GM21529 (cell line): ENCODE data around the gene NUP160.
"Not testable (repeated sequence)": the region's sequence is repeated elsewhere in the genome, so short reads cannot be mapped to it uniquely, and the experiment has no call there.

Experiments
- ATAC-seq: cut with Tn5 transposase; IDR thresholded peaks from one replicate; pipeline ENCODE4 v1.9.1; 2021; ENCODE audit not compliant: unreplicated experiment

Gene NUP160, protein sequence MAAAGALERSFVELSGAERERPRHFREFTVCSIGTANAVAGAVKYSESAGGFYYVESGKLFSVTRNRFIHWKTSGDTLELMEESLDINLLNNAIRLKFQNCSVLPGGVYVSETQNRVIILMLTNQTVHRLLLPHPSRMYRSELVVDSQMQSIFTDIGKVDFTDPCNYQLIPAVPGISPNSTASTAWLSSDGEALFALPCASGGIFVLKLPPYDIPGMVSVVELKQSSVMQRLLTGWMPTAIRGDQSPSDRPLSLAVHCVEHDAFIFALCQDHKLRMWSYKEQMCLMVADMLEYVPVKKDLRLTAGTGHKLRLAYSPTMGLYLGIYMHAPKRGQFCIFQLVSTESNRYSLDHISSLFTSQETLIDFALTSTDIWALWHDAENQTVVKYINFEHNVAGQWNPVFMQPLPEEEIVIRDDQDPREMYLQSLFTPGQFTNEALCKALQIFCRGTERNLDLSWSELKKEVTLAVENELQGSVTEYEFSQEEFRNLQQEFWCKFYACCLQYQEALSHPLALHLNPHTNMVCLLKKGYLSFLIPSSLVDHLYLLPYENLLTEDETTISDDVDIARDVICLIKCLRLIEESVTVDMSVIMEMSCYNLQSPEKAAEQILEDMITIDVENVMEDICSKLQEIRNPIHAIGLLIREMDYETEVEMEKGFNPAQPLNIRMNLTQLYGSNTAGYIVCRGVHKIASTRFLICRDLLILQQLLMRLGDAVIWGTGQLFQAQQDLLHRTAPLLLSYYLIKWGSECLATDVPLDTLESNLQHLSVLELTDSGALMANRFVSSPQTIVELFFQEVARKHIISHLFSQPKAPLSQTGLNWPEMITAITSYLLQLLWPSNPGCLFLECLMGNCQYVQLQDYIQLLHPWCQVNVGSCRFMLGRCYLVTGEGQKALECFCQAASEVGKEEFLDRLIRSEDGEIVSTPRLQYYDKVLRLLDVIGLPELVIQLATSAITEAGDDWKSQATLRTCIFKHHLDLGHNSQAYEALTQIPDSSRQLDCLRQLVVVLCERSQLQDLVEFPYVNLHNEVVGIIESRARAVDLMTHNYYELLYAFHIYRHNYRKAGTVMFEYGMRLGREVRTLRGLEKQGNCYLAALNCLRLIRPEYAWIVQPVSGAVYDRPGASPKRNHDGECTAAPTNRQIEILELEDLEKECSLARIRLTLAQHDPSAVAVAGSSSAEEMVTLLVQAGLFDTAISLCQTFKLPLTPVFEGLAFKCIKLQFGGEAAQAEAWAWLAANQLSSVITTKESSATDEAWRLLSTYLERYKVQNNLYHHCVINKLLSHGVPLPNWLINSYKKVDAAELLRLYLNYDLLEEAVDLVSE (N-terminal part only)

DNA sequence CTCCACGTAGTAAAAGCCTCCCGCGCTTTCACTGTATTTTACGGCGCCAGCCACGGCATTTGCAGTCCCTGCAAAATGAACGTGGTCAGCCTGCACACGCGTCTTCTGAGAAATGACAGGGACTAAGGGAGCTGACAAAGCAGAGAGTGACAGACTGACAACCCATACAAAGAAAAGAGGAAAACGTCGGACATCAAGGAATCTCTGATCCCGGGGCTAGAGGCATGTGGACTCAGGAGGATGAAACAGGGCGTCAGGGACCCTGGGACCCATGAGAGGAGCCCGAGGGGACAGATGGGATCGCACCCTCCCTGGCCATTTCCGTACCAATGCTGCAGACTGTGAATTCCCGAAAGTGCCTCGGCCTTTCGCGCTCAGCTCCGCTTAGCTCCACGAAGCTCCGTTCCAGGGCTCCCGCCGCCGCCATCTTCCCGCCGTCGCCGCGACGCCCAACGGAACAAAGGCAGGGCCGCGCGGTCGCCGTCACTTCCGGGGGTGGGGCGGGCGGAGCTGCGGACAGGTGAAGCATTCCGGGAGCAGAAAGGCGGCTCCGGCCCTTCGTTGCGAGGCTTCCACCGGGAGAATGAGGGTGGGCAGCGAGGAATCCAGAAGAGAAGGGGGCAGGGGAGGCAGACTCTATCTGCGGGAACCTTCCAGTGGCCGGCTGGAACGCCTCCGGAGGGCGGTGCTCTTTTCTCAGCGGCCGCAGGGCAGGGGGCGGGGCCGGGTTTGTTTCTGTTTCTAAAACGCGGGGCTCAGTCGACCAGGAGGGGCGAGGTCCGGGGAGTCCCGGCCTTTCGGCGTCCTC is at the start of gene NUP160:
NUP160 (minus strand) TSS at position 459 of the 808 bp plus-strand sequence; CDS start at position 427, 32 bp downstream.
- ATAC-seq, result peak; percentile 76

DNA sequence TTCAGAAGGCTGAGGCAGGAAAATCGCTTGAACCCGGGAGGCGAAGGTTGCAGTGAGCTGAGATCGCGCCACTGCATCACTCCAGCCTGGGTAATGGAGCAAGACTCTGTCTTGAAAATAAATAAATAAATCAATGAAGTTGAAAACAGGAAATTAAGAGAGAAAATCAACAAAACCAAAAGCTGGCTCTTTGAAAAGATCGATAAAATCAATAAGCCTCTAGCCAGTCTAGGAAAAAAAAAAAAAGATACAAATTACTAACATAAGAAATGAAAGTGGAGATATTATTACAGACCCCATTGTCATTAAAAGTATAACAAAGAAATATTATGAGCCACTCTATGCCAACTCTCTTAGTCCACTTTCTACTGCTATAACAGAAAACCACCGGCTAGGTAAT is 48.0 kb upstream of the NUP160 start:
- ATAC-seq, result no peak

DNA sequence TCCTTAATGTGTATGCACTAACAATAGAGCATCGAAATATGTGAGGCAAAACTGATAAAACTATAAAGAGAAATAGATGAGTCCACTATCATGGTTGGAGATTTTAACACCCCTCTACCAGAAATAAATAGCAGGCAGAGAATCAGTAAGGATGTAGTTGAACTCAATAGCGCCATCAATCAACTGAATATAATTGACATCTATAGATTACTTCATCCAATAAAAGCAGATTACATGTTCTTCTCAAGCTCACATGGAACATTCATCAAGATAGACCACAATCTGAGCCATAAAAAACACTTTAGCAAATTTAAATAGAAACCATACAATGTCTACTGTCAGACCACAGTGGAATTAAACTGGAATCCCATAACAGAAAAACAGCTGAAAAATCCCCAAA is 46.9 kb upstream of the NUP160 start:
- no peak for ATAC-seq

DNA sequence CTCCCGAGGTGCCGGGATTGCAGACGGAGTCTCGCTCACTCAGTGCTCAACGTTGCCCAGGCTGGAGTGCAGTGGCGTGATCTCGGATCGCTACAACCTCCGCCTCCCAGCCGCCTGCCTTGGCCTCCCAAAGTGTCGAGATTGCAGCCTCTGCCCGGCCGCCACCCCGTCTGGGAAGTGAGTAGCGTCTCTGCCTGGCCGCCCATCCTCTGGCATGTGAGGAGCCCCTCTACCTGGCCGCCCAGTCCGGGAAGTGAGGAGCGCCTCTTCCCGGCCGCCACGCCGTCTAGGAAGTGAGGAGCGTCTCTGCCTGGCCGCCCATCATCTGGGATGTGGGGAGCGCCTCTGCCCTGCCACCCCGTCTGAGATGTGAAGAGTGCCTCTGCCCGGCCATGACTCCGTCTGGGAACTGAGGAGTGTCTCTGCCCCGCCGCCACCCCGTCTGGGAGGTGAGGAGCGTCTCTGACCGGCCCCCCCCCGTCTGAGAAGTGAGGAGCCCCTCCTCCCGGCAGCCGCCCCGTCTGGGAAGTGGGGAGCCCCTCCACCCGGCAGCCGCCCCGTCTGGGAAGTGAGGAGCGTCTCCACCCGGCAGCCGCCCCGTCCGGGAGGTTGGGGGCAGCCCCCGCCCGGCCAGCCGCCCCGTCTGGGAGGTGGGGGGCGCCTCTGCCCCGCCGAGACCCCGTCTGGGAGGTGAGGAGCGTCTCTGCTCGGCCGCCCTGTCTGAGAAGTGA is 44.6 kb upstream of the NUP160 start:
- ATAC-seq, result not testable (repeated sequence)

DNA sequence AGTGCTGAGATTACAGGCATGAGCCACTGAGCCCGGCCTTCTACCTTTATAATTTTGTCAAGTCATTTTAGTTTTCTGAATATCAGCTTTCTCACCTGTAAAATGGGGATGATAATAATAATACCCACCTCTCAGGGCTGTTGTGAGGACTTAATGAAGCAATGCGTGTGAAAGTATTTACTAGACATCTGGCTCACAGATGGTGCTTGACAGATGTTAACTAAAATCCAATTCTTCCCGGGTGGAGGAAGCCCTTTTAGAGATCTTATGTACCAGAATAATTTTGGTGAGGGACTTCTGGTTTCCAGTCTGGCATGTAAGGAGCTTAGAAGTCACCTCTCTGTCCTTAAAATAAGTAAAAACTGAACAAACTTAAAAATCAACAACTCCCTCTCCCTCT is 43.7 kb upstream of the NUP160 start:
- no peak for ATAC-seq

DNA sequence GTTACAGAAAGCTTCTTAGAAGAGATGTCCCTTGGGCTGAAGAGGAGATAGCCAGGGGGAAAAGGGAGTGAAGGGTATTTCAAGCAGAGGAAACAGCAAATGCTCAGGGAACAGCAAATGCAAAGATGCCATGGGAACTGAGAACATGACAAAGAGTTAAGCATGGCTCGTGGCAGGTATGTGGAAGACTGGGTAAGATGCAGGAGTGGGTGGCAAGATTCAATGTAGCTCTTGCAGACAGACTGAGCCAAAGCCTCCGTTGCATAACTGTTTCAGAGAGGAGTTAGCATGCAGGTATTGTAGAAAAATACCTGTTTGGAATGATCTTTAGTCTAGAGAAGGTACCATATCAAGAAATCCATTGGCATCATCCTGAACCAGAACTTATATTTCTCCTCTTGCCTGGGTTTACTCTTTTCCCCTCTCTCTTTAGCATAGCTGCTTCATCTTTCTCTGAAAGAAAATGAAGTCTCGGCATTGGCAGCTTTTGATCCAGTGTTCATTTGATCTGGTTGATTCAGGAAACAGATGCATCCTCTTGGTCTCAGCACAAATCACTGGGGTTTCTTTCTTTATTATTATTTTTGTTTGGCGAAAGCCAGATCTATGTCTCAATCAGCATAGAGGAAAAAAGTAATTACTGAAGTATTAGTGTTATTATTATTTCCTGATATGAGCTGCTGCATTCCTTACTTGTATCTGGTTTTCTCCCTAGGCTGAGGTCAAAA is 41.7 kb upstream of the NUP160 start:
- no peak for ATAC-seq

DNA sequence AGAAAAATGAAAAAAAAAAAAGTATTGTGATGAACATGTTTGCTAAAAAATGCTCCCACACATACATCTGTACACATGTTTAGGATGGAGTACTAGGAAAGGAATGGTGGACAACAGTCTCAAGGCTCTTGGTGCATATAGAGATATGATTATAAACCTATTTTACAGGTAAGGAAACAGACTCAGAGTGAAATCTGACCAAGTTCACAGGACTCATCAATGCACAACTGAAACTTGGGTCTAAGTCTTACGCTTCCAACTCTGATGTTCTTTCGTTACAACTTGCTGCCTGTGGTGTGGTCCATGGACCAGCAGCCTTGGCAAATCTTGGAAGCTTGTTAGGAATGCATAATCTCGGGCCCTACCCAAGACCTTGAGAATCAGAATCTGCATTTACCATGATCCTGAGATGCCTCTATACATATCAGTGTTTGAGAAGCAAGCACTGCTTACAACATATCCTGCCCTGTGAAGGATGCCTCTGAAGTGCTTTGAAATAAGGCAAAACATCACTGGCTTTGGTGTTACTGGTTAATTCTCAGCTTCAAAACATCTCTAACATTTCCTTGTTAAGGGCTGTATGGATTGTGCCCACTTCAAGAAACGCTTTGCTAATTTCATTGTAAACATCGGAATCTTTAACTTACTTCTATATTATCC is 39.9 kb upstream of the NUP160 start:
- no peak for ATAC-seq

DNA sequence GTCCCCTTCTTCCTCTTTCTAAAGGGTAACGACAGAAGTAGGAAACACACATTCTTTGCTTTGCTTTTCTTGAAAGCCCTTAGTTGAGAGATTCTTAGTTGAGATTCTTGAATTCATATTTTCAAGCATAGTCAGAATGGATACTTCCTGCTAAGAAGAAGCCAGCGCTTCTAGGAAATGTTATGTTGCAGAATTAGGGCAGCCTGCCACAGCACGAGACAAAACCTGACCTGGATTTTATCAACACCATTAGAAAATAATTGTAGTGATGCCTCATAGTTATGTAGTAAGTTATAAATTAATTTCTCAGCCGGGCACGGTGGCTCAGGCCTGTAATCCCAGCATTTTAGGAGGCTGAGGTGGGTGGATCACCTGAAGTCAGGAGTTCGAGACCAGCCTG is 37.9 kb upstream of the NUP160 start:
- no peak for ATAC-seq

DNA sequence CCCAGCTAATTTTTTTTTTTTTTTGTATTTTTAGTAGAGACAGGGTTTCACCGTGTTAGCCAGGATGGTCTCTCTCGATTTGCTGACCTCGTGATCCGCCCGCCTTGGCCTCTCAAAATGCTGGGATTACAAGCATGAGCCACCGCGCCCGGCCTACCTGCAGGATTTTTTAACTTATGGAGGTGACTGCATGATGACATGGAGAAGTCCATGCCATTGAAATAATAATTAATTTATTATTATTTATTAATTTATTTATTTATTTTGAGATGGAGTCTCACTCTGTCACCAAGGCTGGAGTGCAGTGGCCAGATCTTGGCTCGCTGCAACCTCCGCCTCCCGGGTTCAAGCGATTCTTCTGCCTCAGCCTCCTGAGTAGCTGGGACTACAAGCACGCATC is 34.3 kb upstream of the NUP160 start:
- ATAC-seq, result not testable (repeated sequence)

DNA sequence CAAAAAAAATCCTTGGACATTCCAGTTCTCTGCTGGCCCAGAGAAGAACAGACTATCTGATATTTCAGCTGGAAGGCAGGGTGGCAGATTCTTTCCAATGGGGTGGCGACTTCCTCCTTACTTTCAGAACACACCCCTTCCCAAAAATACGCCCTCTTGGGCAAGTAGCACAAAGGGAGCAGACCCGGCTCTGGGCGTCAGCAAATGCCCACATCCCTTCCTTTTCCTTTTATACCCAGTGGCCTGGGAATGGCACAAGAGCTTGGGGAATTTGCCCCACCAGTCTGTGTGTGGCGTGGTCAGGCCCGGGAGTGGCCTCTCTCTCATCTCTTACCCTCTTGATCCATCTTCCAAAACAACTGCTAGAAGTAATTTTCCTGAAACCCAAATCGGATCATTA is 33.0 kb upstream of the NUP160 start:
- ATAC-seq, result no peak

DNA sequence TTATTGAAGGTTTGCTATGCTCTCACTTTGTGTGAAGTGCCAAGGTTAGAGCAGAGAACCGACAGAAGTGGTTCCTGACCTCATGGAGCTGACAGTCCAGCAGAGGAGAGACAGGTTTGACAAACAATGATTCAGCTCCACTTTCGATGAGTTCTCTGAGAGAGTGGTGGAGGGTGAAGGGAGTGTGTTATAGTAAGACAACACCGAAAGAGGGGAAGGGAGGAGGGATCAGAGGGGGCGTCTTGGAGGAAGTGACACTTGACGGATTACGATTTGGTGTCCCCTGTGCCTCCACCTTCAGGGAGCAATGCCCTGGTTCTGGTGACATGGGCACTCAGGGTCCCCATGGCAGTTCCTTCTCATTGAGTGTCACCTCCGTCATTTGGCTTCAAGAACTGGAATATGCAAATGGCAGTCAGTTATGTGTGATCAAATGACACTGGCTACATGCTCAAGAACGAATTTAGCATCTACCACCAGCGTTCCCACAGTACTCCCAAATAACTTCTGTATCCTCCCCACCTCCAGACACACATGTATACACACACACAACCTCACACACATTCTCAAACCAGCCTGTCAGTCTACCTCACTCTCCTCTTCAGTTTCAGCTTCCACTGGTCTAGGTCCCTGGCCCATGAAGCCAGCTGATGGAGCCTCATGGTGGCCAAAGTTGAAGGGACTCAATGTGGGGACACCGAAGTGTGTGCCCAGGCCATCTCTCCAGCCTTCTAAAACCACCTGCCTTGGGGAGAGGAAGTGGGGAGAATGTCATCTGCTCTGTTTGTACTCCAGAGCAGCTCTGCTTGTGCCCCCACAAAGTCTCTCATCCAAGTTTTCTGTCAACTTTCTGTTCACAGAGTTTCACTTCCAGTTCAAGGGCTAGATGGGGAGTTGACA is 31.4 kb upstream of the NUP160 start:
- ATAC-seq, result peak; percentile 75

DNA sequence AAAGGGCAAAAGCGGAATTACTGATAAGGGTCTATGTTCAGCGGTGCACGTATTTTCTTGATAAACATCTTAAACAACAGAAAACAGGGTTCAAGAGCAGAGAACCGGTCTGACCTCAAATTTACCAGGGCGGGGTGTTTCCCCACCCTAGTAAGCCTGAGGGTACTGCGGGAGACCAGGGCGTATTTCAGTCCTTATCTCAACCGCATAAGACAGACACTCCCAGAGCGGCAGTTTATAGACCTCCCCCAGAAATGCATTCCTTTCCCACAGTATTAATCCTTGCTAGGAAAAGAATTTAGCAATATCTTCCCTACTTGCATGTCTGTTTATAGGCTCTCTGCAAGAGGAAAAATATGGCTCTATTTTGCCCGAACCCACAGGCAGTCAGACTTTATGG is 27.7 kb upstream of the NUP160 start:
- not testable (repeated sequence) for ATAC-seq

DNA sequence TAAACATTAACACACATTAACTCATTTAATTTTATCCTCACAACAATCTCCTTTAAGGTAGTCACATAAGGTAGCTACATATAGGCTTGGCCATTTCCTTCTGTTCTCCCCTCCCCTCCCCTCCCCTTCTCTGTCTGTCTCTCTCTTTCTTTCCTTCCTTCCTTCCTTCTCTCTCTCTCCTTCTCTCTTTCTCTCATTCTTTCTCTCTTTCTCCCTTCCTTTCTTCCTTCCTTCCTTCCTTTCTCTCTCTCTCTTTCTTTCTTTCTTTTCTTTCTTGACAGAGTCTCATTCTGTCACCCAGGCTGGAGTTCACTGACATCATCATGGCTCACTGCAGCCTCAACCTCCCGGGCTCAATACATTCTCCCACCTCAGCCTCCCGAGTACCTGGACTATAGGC is 22.3 kb upstream of the NUP160 start:
- ATAC-seq, result no peak

DNA sequence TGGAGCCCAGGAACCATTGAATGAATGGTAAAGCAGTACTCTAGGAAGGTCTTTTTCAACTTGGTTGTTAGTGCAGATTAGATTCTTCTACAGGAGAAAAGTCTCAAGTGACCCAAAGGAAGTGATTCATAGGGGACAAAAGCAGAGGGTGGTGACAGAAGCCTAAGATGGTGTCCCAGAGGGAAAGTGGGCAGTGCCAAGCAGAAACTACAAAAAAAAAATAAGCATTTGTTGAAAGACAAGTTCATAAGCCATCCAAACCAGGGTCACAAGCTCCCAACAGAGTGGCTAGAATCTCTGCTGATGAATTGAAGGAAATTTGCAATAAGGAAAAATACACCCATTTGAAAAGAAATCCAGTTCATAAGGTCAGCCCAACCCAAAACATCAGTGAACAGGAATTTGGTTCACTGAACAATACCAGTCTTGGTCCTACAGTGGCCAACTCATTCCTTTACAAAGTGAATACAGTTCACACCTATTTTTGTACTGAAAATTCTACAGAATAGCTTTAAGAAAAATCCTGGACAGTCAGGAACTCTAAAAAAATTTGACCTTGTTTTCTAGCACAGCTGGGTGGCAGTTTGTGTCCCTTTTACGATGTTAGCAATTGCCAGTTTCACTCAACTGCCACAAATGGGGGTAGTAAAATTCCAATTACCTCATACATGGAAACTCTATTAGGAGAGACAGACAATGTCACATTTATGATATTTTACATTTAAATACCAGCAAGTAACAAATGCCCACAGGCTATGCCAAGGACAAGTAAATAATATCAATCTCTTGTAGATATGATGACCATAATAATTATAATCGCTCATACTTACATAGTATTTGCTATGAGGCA is 21.6 kb upstream of the NUP160 start:
- ATAC-seq, result no peak

DNA sequence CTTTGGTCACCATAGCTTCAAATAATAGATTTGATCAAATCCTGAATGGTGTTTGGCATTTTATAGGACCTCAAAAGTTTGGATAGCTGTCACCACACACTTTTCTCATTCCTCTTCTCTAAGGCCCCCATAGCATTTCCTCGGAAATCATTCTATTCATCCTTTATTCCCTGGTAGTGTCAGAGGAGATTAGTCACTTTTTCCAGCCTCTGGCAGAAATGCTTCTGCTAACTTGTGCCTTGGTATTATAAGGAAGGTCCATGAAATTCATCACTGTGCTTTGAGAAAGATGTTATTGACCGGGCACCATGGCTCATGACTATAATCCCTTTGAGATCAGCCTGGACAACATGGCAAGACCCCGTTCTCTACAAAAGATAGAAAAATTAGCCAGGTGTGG is 19.7 kb upstream of the NUP160 start:
- no peak for ATAC-seq

DNA sequence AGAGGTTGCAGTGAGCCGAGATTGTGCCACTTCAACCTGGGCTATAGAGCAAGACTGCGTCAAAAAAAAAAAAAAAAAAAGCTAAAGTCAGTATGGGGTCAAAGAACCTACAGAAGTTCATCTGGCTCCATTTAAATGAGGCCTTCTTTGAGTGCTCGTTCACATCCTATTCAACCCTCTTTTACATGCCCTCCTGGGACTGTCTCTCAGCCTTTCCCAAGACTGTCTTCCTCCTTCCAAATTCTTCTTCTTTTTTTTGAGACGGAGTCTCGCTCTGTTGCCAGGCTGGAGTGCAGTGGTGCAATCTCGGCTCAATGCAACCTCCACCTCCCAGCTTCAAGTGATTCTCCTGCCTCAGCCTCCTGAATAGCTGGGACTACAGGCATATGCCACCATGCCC is 18.7 kb upstream of the NUP160 start:
- not testable (repeated sequence) for ATAC-seq

DNA sequence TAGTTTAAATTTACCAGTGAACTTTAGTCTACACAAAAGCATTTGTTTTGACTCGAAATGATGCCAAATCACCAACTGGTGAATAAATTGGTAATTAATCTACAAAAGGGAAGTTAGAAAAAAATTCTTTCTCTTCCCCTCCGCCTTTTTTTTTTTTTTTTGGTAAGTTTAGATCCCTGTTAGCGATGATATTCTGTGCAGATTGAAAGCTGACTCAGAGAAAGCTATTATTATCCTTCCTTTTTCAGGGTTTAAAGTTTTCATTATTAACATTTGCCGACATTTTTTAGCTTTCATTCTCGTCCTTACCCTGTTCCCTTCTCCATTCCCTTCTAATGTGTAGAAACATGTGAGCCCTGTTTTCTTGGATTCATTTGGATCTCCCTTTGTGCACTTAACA is 16.8 kb upstream of the NUP160 start:
- ATAC-seq, result no peak
